Natural killer cell (primary cell): ENCODE measurements around the gene HBD. TPM values are rescaled to one million over a fixed set of nuclear protein-coding genes. Genes with fewer than 3 reads are reported as not detected.

ENCODE experiments used
- ATAC-seq, 3 donors: fragments of 150-1000 bp in 2 of 3; fragments of 200-7000 bp in 1 of 3; cut with Tn5 transposase; 1 replicate in 1 of 3; 2 replicates in 2 of 3; pipeline ENCODE4 v1.10.0; 2021; ENCODE audit warnings: mild to moderate bottlenecking in 2 of 3, moderate library complexity in 2 of 3
- DNase-seq, 2 donors: peaks; one replicate each; pipeline versions ENCODE4 v3.0.0 to v3.0.0-alpha.2; 2013 to 2021; ENCODE audit warnings: mixed read lengths in 1 of 2
- H3K27ac ChIP-seq: one replicate; pipeline ENCODE4 v1.5.1; 2013; ENCODE audit warnings: mild to moderate bottlenecking, low read length
- H3K27me3 ChIP-seq: one replicate; pipeline ENCODE4 v1.6.1; 2013; ENCODE audit warnings: low read length; ENCODE audit not compliant: control insufficient read depth, insufficient read depth
- H3K36me3 ChIP-seq: one replicate; pipeline ENCODE4 v1.6.1; 2013; ENCODE audit warnings: low read length; ENCODE audit not compliant: control insufficient read depth, insufficient read depth
- H3K4me1 ChIP-seq: one replicate; pipeline ENCODE4 v1.6.1; 2013; ENCODE audit warnings: low read length; ENCODE audit not compliant: control insufficient read depth, insufficient read depth
- H3K4me3 ChIP-seq: one replicate; pipeline ENCODE4 v1.5.1; 2013; ENCODE audit warnings: low read length
- H3K9me3 ChIP-seq: one replicate; pipeline ENCODE4 v1.6.1; 2013; ENCODE audit warnings: low read length; ENCODE audit not compliant: control insufficient read depth, insufficient read depth
- H3K27ac Mint-ChIP-seq, 2 donors: one replicate each; pipeline ENCODE4 v1.8.0; 2022; ENCODE audit warnings: mild to moderate bottlenecking in 2 of 2, mixed read lengths in 2 of 2, moderate library complexity in 1 of 2
- H3K27me3 Mint-ChIP-seq, 2 donors: one replicate each; pipeline ENCODE4 v1.8.0; 2022; ENCODE audit warnings: low read depth in 2 of 2, mixed read lengths in 2 of 2
- H3K36me3 Mint-ChIP-seq: one replicate; pipeline ENCODE4 v1.8.0; 2022; ENCODE audit warnings: mixed read lengths
- H3K4me1 Mint-ChIP-seq, 2 donors: one replicate each; pipeline ENCODE4 v1.8.0; 2022; ENCODE audit warnings: mixed read lengths in 2 of 2
- H3K4me3 Mint-ChIP-seq: one replicate; pipeline ENCODE4 v1.8.0; 2022; ENCODE audit warnings: mild to moderate bottlenecking, moderate library complexity, mixed read lengths
- H3K9me3 Mint-ChIP-seq, 2 donors: one replicate each; pipeline ENCODE4 v1.8.0; 2022; ENCODE audit warnings: mixed read lengths in 2 of 2
- CTCF ChIP-seq: fragments of 200-600 bp; IDR thresholded peaks from one replicate; pipeline ENCODE4 v1.8.0; 2022; ENCODE audit warnings: antibody characterized with exemption
- WGBS: methylation state at CpG from one replicate; pipeline ENCODE4 v1.1.7; 2013; ENCODE audit warnings: missing lambda C conversion rate; ENCODE audit not compliant: insufficient coverage; 5-methylcytosine and 5-hydroxymethylcytosine counted together
- intact Hi-C: fragments of 100-400 bp; cut with micrococcal nuclease; formaldehyde crosslinking; loops from one replicate; pipeline ENCODE4 v1.14.2; 2022
- total RNA-seq, 4 donors: library from RNA; stranded (reverse); fragments of 120-200 nt in 1 of 4; gene quantifications; one replicate each; pipeline versions ENCODE4 v1.2.3 to v1.2.4, GENCODE V29; 2013 to 2022

Gene HBD
- total RNA-seq, 3 donors from 2014 or later (not counting 1 experiment from before 2014, with no cell fraction given), result not detected

- no peaks in the 10 kb centered on the region for H3K9me3 ChIP-seq
- intact Hi-C loops, result no loop called here
- H3K4me3 ChIP-seq, result no peak overlapping the region
- no peak for DNase-seq
- TF ChIP-seq CTCF, result no peak
- no peaks in the 10 kb centered on the region for H3K4me1 ChIP-seq
- H3K4me3 Mint-ChIP-seq, result no peak overlapping the region
- no peak overlapping the region for H3K27ac Mint-ChIP-seq
- 83% methylated on average over 4 of the region's 4 CpGs for WGBS
- no peaks in the 10 kb centered on the region for H3K36me3 ChIP-seq
- H3K36me3 Mint-ChIP-seq, result no peaks in the 10 kb centered on the region
- H3K27ac ChIP-seq, result no peak overlapping the region
- no peaks in the 10 kb centered on the region for H3K4me1 Mint-ChIP-seq
- no peaks in the 10 kb centered on the region for H3K27me3 ChIP-seq
- peaks cover 0 to 3% of the 10 kb centered on the region in 2 donors for H3K27me3 Mint-ChIP-seq
- H3K9me3 Mint-ChIP-seq, result no peaks in the 10 kb centered on the region
- ATAC-seq, result no peak
These were observed 9.5 kb upstream of the HBD start for GRCh38 chr11:5243816-5244180.

GRCh38 chr11:5242933-5243815 is 8.9 kb upstream of the HBD start:
- H3K4me1 Mint-ChIP-seq, result no peaks in the 10 kb centered on the region

GRCh38 chr11:5242208-5242607 is 7.9 kb upstream of the HBD start:
- H3K27me3 Mint-ChIP-seq, result peaks cover 0 to 6% of the 10 kb centered on the region in 2 donors
- H3K4me3 Mint-ChIP-seq, result no peak overlapping the region
- no peaks in the 10 kb centered on the region for H3K9me3 Mint-ChIP-seq
- intact Hi-C loops, result no loop called here
- Histone ChIP-seq H3K27ac (no peak overlapping the region), H3K27me3 (no peaks in the 10 kb centered on the region), H3K36me3 (no peaks in the 10 kb centered on the region), H3K4me3 (no peak overlapping the region), H3K4me1 (no peaks in the 10 kb centered on the region), H3K9me3 (no peaks in the 10 kb centered on the region)
- no peaks in the 10 kb centered on the region for H3K4me1 Mint-ChIP-seq
- DNase-seq (no peak), ATAC-seq (no peak)
- 78% methylated on average over 1 of the region's 2 CpGs for WGBS
- H3K27ac Mint-ChIP-seq, result no peak overlapping the region
- H3K36me3 Mint-ChIP-seq, result no peaks in the 10 kb centered on the region
- no peak for TF ChIP-seq CTCF

More at GRCh38 chr11:5242933-5243815, 8.9 kb upstream of the HBD start:
- Histone ChIP-seq H3K27me3 (no peaks in the 10 kb centered on the region), H3K4me1 (no peaks in the 10 kb centered on the region), H3K9me3 (no peaks in the 10 kb centered on the region), H3K36me3 (no peaks in the 10 kb centered on the region), H3K4me3 (no peak overlapping the region), H3K27ac (no peak overlapping the region)
- no peak overlapping the region for H3K27ac Mint-ChIP-seq
- H3K9me3 Mint-ChIP-seq, result no peaks in the 10 kb centered on the region
- peaks cover 0 to 3% of the 10 kb centered on the region in 2 donors for H3K27me3 Mint-ChIP-seq
- no peak for TF ChIP-seq CTCF
- WGBS, result 76% methylated on average over 7 of the region's 7 CpGs
- no peak overlapping the region for H3K4me3 Mint-ChIP-seq
- intact Hi-C loops, result no loop called here
- no peak for DNase-seq
- H3K36me3 Mint-ChIP-seq, result no peaks in the 10 kb centered on the region
- ATAC-seq, result no peak

- no peak overlapping the region for H3K4me3 Mint-ChIP-seq
- H3K9me3 ChIP-seq, result no peaks in the 10 kb centered on the region
- no peak overlapping the region for H3K27ac Mint-ChIP-seq
- no peaks in the 10 kb centered on the region for H3K36me3 ChIP-seq
- H3K9me3 Mint-ChIP-seq, result no peaks in the 10 kb centered on the region
- WGBS, result 58% methylated on average over 2 of the region's 3 CpGs
- DNase-seq, result no peak
- intact Hi-C loops, result no loop called here
- no peak overlapping the region for H3K27ac ChIP-seq
- H3K4me3 ChIP-seq, result no peak overlapping the region
- no peaks in the 10 kb centered on the region for H3K36me3 Mint-ChIP-seq
- peaks cover 0 to 6% of the 10 kb centered on the region in 2 donors for H3K27me3 Mint-ChIP-seq
- ATAC-seq, result no peak
- TF ChIP-seq CTCF, result no peak
- H3K4me1 Mint-ChIP-seq, result no peaks in the 10 kb centered on the region
- no peaks in the 10 kb centered on the region for H3K27me3 ChIP-seq
- H3K4me1 ChIP-seq, result no peaks in the 10 kb centered on the region
These were observed 7.2 kb upstream of the HBD start for GRCh38 chr11:5241458-5241857.
